Vagina (tissue), 2 donors: ENCODE measurements around the gene ADNP2. TPM values are rescaled to one million over a fixed set of nuclear protein-coding genes. Genes with fewer than 3 reads are reported as not detected.

Source experiments
- DNase-seq, 2 donors: peaks; one replicate each; pipeline ENCODE4 v3.0.0-alpha.2; 2017; ENCODE audit errors: extremely low spot score in 2 of 2
- H3K27ac ChIP-seq: fragments of 200-600 bp; sonication (generic); one replicate; pipeline ENCODE4 v1.5.1; 2019
- H3K27me3 ChIP-seq: fragments of 200-600 bp; sonication (generic); one replicate; pipeline ENCODE4 v1.5.1; 2019
- H3K36me3 ChIP-seq, 2 donors: fragments of 200-600 bp; sonication (generic); one replicate each; pipeline ENCODE4 v1.5.1; 2017 to 2019
- H3K4me1 ChIP-seq: fragments of 200-600 bp; sonication (generic); one replicate; pipeline ENCODE4 v1.5.1; 2019
- H3K4me3 ChIP-seq, 2 donors: fragments of 200-600 bp; sonication (generic); 1 replicate in 1 of 2; 2 replicates in 1 of 2; pipeline ENCODE4 v1.5.1; 2016 to 2019
- H3K9me3 ChIP-seq: fragments of 200-600 bp; sonication (generic); one replicate; pipeline ENCODE4 v1.5.1; 2019
- CTCF ChIP-seq, 3 experiments: fragments of 450-650 bp in 2 of 3; fragments of 200-600 bp in 1 of 3; sonication (generic) in 1 of 3; IDR thresholded peaks; one replicate each; pipeline ENCODE4 v1.5.1; 2017 to 2019; ENCODE audit warnings: antibody characterized with exemption in 3 of 3, mild to moderate bottlenecking in 2 of 3, moderate library complexity in 2 of 3
- POLR2A ChIP-seq, 2 donors: fragments of 450-650 bp; IDR thresholded peaks; one replicate each; pipeline ENCODE4 v1.6.1; 2017; ENCODE audit warnings: antibody characterized with exemption in 2 of 2, mild to moderate bottlenecking in 2 of 2, moderate library complexity in 2 of 2
- POLR2AphosphoS5 ChIP-seq, 2 donors: sonication (generic); formaldehyde crosslinking; IDR thresholded peaks; one replicate each; pipeline ENCODE4 v1.9.0; 2017; ENCODE audit warnings: antibody characterized with exemption in 2 of 2, mild to moderate bottlenecking in 2 of 2, low read depth in 1 of 2; ENCODE audit not compliant: insufficient read depth in 1 of 2
- intact Hi-C: fragments of 100-400 bp; cut with DNase I; formaldehyde crosslinking; loops from one replicate; pipeline ENCODE4 v1.15.1; 2023
- total RNA-seq: library from RNA; depleted of rRNA; stranded (reverse); fragments of >200 nt; gene quantifications from one replicate; pipeline ENCODE4 v1.2.3, GENCODE V29; 2016

Gene ADNP2
- total RNA-seq = 21.4 TPM

GRCh38 chr18:80108739-80109675 lies at the start of gene ADNP2:
ADNP2 (plus strand) TSS chr18:80109262; CDS start chr18:80117543, 8,281 bp downstream.
- TF ChIP-seq POLR2A (IDR thresholded peaks at IDR 0.05) (peak in 1 of 2 donors; percentile 45), POLR2AphosphoS5 (IDR thresholded peaks at IDR 0.05; ENCODE audit: insufficient read depth in 1 of 2, low read depth in 1 of 2) (peak; percentile 45 to 70), CTCF (IDR thresholded peaks at IDR 0.05) (no peak)
- no peak for DNase-seq
- intact Hi-C loops = loop anchor here (10.0 kb wide), 1 partner anchor 74 kb away; the partner anchor contains the start of gene RBFA
- Histone ChIP-seq H3K4me3 (peak within 1 kb of the TSS; percentile 62 to 92), H3K9me3 (no peaks in the 10 kb centered on the region), H3K27me3 (no peaks in the 10 kb centered on the region), H3K4me1 (peaks cover 22% of the 10 kb centered on the region), H3K27ac (peak within 1 kb of the TSS; percentile 83), H3K36me3 (no peaks in the 10 kb centered on the region)

DNA sequence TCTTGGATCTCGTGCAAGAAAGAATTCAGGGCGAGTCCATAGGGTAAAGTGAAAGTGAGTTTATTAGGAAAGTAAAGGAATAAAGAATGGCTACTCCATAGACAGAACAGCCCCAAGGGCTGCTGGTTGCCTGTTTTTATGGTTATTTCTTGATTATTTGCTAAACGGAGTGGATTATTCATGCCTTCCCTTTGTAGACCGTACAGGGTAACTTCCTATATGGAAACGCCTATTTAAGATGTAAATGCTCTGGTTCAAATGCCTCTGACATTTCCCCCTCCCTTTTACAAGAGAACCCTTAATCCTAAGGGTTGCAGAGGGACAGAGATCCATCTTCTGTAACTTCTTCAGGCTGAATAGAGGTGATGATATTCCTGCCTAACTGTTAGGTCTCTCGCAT lies 49.1 kb upstream of the ADNP2 start:
- intact Hi-C loops = no loop called here
- Histone ChIP-seq H3K4me1 (no peaks in the 10 kb centered on the region), H3K9me3 (peaks cover 10% of the 10 kb centered on the region), H3K27ac (no peak overlapping the region), H3K27me3 (no peaks in the 10 kb centered on the region), H3K36me3 (no peaks in the 10 kb centered on the region), H3K4me3 (no peak overlapping the region)
- DNase-seq = no peak
- no peak for TF ChIP-seq POLR2AphosphoS5 (IDR thresholded peaks at IDR 0.05; ENCODE audit: insufficient read depth in 1 of 2, low read depth in 1 of 2)
- no peak for TF ChIP-seq POLR2A (IDR thresholded peaks at IDR 0.05)
- TF ChIP-seq CTCF (IDR thresholded peaks at IDR 0.05) = no peak

DNA sequence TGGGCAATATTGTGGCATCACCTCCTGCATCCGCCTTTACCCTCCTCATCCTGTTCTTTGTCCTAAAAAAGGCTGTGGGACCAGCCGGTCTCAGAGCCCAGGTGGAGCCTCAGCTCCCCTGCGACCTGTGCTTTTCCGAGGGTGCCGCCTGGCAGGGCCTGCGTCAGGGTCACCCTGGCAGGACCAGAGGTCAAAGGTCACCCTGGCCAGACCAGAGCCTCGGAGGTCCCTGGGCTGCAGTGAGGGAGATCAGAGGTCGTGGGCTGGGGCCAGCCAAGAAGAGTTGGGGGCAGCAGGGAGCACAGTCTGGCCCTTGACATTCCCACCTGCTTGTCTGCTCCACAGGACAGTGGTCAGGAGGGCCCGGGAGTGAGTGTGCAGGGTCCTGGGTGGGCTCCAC lies 43.4 kb upstream of the ADNP2 start:
- no peak overlapping the region for H3K4me3 ChIP-seq
- no peaks in the 10 kb centered on the region for H3K9me3 ChIP-seq
- no peaks in the 10 kb centered on the region for H3K27me3 ChIP-seq
- H3K27ac ChIP-seq = no peak overlapping the region
- DNase-seq = no peak
- TF ChIP-seq POLR2AphosphoS5 (IDR thresholded peaks at IDR 0.05; ENCODE audit: insufficient read depth in 1 of 2, low read depth in 1 of 2) (no peak), POLR2A (IDR thresholded peaks at IDR 0.05) (no peak), CTCF (IDR thresholded peaks at IDR 0.05) (no peak)
- intact Hi-C loops = no loop called here
- H3K36me3 ChIP-seq = no peaks in the 10 kb centered on the region
- no peaks in the 10 kb centered on the region for H3K4me1 ChIP-seq

DNA sequence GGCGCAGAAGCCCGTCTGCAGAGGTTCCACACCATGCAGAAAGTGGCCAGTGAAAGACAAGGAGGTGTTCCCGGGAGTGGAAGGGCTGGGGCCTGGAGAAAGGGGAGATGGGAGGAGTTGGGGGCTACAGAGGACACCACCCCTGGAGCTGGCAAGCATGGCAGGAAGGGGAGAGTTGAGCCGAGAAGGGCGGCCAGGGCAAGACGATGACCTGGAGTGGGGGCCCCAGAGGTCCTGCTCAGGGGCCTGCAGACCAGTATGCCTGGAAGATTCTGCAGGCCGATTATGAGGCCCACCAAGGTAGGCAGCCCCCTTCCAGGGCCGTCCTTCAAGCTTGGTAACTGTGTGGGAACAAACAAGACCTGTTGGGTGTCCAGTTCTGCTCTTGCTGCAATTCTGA lies 41.7 kb upstream of the ADNP2 start:
- no peaks in the 10 kb centered on the region for H3K27me3 ChIP-seq
- TF ChIP-seq POLR2AphosphoS5 (IDR thresholded peaks at IDR 0.05; ENCODE audit: insufficient read depth in 1 of 2, low read depth in 1 of 2) (no peak), POLR2A (IDR thresholded peaks at IDR 0.05) (no peak), CTCF (IDR thresholded peaks at IDR 0.05) (no peak)
- no peak overlapping the region for H3K4me3 ChIP-seq
- no peaks in the 10 kb centered on the region for H3K4me1 ChIP-seq
- no peak for DNase-seq
- intact Hi-C loops = no loop called here
- H3K27ac ChIP-seq = no peak overlapping the region
- H3K9me3 ChIP-seq = no peaks in the 10 kb centered on the region
- H3K36me3 ChIP-seq = no peaks in the 10 kb centered on the region

DNA sequence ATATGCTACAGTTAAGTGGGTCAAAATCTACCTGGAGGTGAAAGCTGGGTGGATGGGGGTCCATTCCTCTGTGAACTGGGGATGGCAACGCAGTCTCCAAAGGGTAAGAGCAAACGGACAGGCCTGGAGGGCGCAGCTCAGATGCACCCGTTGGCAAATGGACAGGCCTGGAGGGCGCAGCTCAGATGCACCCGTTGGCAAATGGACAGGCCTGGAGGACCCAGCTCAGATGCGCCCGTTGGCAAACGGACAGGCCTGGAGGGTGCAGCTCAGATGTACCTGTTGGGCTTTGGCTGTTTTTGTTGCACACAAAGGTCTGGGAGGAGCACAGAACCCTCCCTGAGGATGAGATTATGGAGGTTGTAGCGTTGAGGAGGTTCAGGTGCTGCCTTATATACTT lies 41.2 kb upstream of the ADNP2 start:
- Histone ChIP-seq H3K36me3 (no peaks in the 10 kb centered on the region), H3K9me3 (no peaks in the 10 kb centered on the region), H3K4me1 (no peaks in the 10 kb centered on the region), H3K4me3 (no peak overlapping the region), H3K27me3 (no peaks in the 10 kb centered on the region), H3K27ac (no peak overlapping the region)
- no peak for TF ChIP-seq POLR2AphosphoS5 (IDR thresholded peaks at IDR 0.05; ENCODE audit: insufficient read depth in 1 of 2, low read depth in 1 of 2)
- no peak for TF ChIP-seq POLR2A (IDR thresholded peaks at IDR 0.05)
- TF ChIP-seq CTCF (IDR thresholded peaks at IDR 0.05) = no peak
- DNase-seq = no peak
- intact Hi-C loops = no loop called here
